Measurements from ENCODE around the gene PIANP.

DNA sequence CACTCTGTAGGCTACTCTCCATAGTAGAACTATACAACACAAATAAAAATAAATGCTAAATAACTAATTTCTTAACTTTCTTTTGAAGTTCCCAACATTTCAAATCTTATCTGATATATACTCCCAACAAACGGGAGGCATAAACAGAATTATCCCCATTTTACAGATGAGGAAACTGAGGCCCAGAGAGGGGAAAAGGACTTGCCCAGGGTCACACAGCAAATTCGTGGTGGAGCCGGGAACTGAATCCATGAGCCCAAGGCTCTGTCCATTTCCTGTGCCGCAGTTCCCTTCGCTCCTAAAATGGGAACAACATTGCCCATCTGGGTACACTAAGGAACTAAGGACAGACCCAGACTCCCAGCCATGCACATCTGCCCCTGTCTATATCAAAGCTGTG, 23.7 kb downstream of the PIANP start:
- no peak for TF ChIP-seq EZH2 (IDR thresholded peaks at IDR 0.05; ENCODE audit: borderline replicate concordance, insufficient read depth, low read depth, low read length, poor library complexity, severe bottlenecking)
- TF ChIP-seq, protein P1, sequence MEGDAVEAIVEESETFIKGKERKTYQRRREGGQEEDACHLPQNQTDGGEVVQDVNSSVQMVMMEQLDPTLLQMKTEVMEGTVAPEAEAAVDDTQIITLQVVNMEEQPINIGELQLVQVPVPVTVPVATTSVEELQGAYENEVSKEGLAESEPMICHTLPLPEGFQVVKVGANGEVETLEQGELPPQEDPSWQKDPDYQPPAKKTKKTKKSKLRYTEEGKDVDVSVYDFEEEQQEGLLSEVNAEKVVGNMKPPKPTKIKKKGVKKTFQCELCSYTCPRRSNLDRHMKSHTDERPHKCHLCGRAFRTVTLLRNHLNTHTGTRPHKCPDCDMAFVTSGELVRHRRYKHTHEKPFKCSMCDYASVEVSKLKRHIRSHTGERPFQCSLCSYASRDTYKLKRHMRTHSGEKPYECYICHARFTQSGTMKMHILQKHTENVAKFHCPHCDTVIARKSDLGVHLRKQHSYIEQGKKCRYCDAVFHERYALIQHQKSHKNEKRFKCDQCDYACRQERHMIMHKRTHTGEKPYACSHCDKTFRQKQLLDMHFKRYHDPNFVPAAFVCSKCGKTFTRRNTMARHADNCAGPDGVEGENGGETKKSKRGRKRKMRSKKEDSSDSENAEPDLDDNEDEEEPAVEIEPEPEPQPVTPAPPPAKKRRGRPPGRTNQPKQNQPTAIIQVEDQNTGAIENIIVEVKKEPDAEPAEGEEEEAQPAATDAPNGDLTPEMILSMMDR (IDR thresholded peaks at IDR 0.05), result no peak

All from B cell (primary cell).